Esophagus squamous epithelium (tissue), 4 donors: ENCODE data around the gene TAF6.

Experiments used
- POLR2A ChIP-seq, 4 donors: fragments of 450-650 bp; IDR thresholded peaks; one replicate each; pipeline ENCODE4 v1.6.1; 2017; ENCODE audit warnings: antibody characterized with exemption in 4 of 4, mild to moderate bottlenecking in 4 of 4, moderate library complexity in 3 of 4
- TF ChIP-seq, protein P1 (sequence below), 6 experiments: fragments of 450-650 bp in 4 of 6; fragments of 200-600 bp in 2 of 6; sonication (generic) in 2 of 6; IDR thresholded peaks; one replicate each; pipeline ENCODE4 v1.5.1; 2016 to 2019; ENCODE audit warnings: antibody characterized with exemption in 6 of 6, mild to moderate bottlenecking in 4 of 6, moderate library complexity in 4 of 6

DNA sequence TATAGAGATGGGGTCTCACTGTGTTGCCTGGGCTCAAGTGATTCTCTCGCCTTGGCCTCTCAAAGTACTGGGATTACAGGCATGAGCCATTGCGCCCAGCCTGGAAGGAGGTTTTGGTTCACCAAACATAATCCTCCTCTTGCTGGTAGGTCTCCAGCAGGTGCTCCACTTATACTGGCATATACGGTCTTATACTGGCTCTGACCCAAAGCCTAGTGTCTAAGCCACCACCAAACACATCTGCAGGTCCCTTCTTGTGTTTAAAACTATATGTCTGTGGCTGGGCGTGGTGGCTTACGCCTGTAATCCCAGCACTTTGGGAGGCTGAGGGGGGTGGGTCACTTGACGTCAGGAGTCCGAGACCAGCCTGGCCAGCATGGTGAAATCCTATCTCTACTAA, 13.0 kb upstream of the TAF6 start:
- TF ChIP-seq, protein P1, sequence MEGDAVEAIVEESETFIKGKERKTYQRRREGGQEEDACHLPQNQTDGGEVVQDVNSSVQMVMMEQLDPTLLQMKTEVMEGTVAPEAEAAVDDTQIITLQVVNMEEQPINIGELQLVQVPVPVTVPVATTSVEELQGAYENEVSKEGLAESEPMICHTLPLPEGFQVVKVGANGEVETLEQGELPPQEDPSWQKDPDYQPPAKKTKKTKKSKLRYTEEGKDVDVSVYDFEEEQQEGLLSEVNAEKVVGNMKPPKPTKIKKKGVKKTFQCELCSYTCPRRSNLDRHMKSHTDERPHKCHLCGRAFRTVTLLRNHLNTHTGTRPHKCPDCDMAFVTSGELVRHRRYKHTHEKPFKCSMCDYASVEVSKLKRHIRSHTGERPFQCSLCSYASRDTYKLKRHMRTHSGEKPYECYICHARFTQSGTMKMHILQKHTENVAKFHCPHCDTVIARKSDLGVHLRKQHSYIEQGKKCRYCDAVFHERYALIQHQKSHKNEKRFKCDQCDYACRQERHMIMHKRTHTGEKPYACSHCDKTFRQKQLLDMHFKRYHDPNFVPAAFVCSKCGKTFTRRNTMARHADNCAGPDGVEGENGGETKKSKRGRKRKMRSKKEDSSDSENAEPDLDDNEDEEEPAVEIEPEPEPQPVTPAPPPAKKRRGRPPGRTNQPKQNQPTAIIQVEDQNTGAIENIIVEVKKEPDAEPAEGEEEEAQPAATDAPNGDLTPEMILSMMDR (IDR thresholded peaks at IDR 0.05), result no peak
- TF ChIP-seq POLR2A (IDR thresholded peaks at IDR 0.05), result no peak
